ENCODE measurements around the gene MTA3. TPM values are rescaled to one million over a fixed set of nuclear protein-coding genes. Genes with fewer than 3 reads are reported as not detected.

MTA3 gene
- total and polyA plus RNA-seq, 9 donors: 31.9 to 87.5 (median 61.0) TPM

DNA sequence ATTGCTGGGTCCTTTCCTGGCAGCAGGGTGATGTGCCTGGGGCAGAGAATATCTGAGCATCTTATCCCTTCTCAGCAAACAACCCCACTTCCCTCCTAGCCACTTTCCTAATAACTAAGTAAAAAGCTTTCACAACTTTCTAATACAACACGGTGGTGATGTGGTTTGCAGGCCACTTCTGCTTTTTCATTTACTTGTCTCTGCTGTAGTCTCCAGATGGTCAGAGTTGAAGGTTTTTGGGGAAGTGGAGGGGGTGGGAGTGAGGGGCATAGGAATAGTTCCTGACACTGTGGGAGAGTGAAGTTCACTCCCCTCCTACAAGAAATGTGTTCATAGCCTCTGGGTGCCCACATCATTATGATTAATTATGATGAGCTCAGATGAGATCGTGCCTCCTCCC is 183.9 kb downstream of the MTA3 start:
- 58 to 83% (median 73%) methylated on average over 2 of the region's 2 CpGs for WGBS, 3 donors
- no peaks in the 10 kb centered on the region for H3K36me3 ChIP-seq
- no peak for DNase-seq
- H3K27ac ChIP-seq: no peak overlapping the region
- peaks cover 12% of the 10 kb centered on the region for H3K4me1 ChIP-seq (ENCODE audit: insufficient read depth)
- no peaks in the 10 kb centered on the region for H3K9me3 ChIP-seq
- no peak overlapping the region for H3K4me3 ChIP-seq
- H3K27me3 ChIP-seq: no peaks in the 10 kb centered on the region
- no peak for TF ChIP-seq POLR2A (IDR thresholded peaks at IDR 0.05)
- TF ChIP-seq EP300 (IDR thresholded peaks at IDR 0.05): no peak
- TF ChIP-seq, protein P1, sequence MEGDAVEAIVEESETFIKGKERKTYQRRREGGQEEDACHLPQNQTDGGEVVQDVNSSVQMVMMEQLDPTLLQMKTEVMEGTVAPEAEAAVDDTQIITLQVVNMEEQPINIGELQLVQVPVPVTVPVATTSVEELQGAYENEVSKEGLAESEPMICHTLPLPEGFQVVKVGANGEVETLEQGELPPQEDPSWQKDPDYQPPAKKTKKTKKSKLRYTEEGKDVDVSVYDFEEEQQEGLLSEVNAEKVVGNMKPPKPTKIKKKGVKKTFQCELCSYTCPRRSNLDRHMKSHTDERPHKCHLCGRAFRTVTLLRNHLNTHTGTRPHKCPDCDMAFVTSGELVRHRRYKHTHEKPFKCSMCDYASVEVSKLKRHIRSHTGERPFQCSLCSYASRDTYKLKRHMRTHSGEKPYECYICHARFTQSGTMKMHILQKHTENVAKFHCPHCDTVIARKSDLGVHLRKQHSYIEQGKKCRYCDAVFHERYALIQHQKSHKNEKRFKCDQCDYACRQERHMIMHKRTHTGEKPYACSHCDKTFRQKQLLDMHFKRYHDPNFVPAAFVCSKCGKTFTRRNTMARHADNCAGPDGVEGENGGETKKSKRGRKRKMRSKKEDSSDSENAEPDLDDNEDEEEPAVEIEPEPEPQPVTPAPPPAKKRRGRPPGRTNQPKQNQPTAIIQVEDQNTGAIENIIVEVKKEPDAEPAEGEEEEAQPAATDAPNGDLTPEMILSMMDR (IDR thresholded peaks at IDR 0.05): no peak
- intact Hi-C loops (cut with DNase I): no loop called here

DNA sequence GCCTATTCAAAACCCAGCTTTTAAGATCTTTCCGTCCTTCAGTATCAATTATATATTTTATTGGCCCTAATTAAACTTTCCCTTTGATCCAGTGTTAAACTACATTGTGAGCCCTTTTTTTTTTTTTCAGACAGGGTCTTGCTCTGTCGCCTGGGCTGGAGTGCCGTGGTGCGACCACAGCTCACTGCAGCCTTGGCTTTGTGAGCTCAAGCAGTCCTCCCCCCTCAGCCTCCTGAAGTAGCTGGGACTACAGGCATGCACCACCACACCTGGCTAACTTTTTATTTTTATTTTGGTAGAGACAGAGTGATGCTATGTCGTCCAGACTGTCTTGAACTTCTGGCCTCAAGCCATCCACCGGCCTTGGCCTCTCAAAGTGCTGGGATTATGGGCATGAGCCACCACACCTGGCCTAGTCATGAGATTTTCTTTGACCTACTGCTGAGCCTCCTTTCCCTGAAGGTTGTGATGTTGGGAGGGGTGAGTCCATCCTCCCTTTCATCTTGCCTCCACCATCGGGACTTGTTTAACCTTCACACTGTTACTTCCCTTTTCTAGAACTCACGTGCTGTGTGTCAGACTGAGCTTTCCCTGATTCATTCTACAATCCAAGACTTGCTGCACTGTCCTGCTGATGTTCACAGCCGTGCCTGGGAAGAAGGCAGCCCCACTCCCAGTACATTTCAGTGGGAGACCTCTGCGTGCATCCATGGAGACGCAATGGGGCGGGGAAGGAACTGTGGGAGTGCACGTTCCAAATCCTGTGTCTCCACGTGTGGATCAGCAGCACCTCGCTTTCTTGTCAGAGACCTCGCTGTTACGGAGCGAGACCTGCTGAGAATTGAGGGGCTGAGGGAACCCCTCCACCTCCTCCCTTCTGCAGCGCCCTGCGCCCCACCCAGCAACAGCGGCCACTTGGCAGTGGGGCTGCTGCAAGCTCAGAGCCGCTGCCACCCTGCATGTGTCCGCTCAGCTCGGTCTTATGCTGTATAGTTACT is 184.7 kb downstream of the MTA3 start:
- 64 to 71% (median 64%) methylated on average over 24 of the region's 24 CpGs for WGBS, 3 donors

DNA sequence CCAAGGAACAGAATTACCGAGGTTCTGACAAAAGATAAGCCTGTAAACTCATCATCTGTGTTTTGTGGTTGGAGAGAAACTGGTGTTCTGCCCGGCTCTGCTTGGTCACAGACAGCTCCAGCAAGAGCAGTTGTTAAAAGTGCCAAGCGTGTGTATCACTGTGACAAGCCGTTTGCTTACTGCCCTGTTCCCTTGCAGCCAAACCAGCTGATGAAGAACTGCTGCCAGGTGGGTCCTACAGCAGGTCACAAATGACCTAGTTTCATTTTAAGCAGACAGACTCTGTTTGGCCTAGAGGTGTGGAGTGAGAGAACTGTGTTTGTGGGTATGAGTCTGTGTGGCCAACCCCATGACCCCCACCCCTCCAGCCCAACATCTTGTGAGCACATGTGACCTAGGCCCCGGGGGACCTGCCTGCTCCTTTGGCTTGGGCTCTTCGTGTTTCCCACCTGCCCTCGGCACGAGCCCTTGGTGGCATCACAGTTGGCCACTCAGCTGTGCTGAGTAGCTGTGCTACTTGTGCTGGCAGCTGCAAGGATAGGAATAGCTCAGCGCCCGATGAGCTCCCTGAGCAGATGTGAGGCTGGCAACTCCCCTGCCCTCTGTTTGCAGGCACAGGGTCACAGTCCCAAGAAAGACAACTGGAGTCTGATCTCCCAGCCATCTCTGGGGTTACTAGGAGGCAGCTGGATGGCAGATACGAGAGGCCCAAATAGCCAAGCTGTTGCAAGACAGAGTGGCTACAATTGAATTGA is 185.8 kb downstream of the MTA3 start:
- Histone ChIP-seq H3K27me3 (no peaks in the 10 kb centered on the region), H3K9me3 (no peaks in the 10 kb centered on the region), H3K4me3 (no peak overlapping the region), H3K36me3 (no peaks in the 10 kb centered on the region), H3K4me1 (ENCODE audit: insufficient read depth) (peaks cover 12% of the 10 kb centered on the region), H3K27ac (no peak overlapping the region)
- DNase-seq: peak in 1 of 5 donors; percentile 43
- intact Hi-C loops (cut with DNase I): no loop called here
- TF ChIP-seq, protein P1 (IDR thresholded peaks at IDR 0.05): no peak
- TF ChIP-seq EP300 (IDR thresholded peaks at IDR 0.05): no peak
- no peak for TF ChIP-seq POLR2A (IDR thresholded peaks at IDR 0.05)
- 41 to 47% (median 46%) methylated on average over 10 to 11 of the region's 11 CpGs for WGBS, 3 donors

More for the DNA sequence above, 184.7 kb downstream of the MTA3 start:
- no peaks in the 10 kb centered on the region for H3K27me3 ChIP-seq
- H3K36me3 ChIP-seq: no peaks in the 10 kb centered on the region
- no peak overlapping the region for H3K27ac ChIP-seq
- intact Hi-C loops (cut with DNase I): no loop called here
- no peak overlapping the region for H3K4me3 ChIP-seq
- H3K9me3 ChIP-seq: no peaks in the 10 kb centered on the region
- no peak for TF ChIP-seq EP300 (IDR thresholded peaks at IDR 0.05)
- TF ChIP-seq POLR2A (IDR thresholded peaks at IDR 0.05): no peak
- TF ChIP-seq, protein P1 (IDR thresholded peaks at IDR 0.05): no peak
- no peak for DNase-seq
- H3K4me1 ChIP-seq (ENCODE audit: insufficient read depth): peaks cover 12% of the 10 kb centered on the region

DNA sequence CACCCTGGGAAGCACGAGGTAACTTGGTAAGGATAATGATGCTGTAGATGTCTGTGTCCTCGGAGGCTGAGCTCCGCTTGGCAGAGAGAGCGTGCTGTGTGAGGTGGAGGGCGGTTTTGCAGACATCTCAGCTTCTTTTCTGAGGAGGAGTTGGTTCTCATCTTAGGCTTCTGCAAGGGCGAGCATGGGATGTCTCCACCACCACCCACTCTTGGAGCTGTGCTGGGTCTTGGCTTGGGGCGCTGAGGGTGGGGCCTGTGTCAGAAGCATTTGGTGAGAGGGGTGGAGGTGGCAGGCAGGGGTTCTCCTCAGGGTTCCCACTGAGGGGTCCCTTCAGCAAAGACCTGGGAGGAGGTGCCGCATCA is 186.3 kb downstream of the MTA3 start:
- TF ChIP-seq, protein P1 (IDR thresholded peaks at IDR 0.05): no peak
- TF ChIP-seq EP300 (IDR thresholded peaks at IDR 0.05): no peak
- TF ChIP-seq POLR2A (IDR thresholded peaks at IDR 0.05): no peak
- Histone ChIP-seq H3K27ac (no peak overlapping the region), H3K4me3 (no peak overlapping the region), H3K4me1 (ENCODE audit: insufficient read depth) (peaks cover 12% of the 10 kb centered on the region), H3K9me3 (no peaks in the 10 kb centered on the region), H3K27me3 (no peaks in the 10 kb centered on the region), H3K36me3 (no peaks in the 10 kb centered on the region)
- 78 to 83% (median 81%) methylated on average over 8 of the region's 8 CpGs for WGBS, 3 donors
- intact Hi-C loops (cut with DNase I): no loop called here
- DNase-seq: no peak
